GM18526 (cell line): Measurements from ENCODE around the gene ODC1.

ENCODE experiments used
- POLR2A ChIP-seq: IDR thresholded peaks from 3 replicates; pipeline ENCODE4 v1.6.1; 2011; ENCODE audit not compliant: insufficient read length; ENCODE audit errors: extremely low read depth

ODC1 gene

GRCh38 chr2:10447895-10448575 lies at the start of gene ODC1:
Gene ODC1, minus strand, starts transcription at chr2:10448327. Its CDS starts 3,295 bp downstream, at chr2:10445032.
- TF ChIP-seq POLR2A, result peak; percentile 97

DNA sequence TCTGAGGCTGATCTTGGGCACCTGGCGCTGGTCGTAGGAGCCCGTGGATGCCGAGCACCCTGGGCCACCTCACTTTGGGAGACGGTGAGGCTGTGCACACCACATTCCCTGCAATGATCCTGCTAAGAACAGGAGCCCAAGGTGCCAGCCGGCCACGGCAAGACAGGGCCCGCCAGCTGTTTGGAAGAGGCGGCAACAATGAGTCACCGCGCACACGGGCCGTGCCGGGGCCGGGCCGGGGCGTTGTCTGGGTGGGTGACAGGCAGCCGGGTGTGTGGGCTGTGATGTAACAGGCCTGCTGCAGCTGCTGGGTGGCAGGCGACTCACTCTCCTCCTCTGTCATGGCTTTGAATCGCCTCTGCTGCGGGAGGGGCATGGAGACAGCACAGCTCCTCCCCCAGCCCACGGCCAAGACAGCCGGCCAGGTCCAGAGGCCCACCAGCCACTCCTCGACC lies 49.7 kb upstream of the ODC1 start:
- TF ChIP-seq POLR2A, result no peak

- TF ChIP-seq POLR2A, result no peak
Measured at GRCh38 chr2:10495988-10496313, 47.8 kb upstream of the ODC1 start.

- no peak for TF ChIP-seq POLR2A
Measured at GRCh38 chr2:10495311-10495987, 47.3 kb upstream of the ODC1 start.

- no peak for TF ChIP-seq POLR2A
Measured at GRCh38 chr2:10494351-10495066, 46.4 kb upstream of the ODC1 start.

DNA sequence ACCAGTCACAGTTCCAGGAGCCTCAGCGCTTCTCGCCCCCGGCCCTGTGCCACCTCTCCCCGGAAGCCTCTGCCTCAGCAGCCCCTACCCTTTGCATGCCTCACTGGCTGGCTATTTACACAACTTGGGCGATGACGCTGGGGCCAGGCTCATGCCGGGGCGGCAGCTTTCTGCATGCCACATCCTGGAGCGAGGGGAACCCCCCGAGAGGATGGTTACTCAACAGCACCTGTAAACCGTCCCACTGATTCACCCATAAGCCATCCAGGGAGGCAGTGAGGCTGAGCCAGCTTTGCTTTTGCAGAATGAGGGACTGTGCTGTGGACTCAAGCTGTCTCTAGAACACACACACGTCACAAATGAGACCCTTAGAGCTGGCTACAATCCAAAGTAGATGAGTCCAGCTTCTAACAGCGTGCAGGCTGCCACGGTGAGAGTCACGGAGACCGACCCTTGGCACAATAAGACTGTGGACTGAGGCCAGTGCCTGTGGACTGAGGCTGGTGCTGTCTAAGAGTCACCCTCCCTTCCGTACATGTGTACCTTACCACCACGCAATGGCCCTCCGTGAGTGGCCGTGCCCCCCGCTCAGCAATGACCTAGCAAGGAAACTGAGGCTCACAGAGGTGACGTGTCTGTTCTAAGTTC lies 45.6 kb upstream of the ODC1 start:
- no peak for TF ChIP-seq POLR2A

GRCh38 chr2:10493075-10493633 lies 45.0 kb upstream of the ODC1 start:
- TF ChIP-seq POLR2A, result no peak

DNA sequence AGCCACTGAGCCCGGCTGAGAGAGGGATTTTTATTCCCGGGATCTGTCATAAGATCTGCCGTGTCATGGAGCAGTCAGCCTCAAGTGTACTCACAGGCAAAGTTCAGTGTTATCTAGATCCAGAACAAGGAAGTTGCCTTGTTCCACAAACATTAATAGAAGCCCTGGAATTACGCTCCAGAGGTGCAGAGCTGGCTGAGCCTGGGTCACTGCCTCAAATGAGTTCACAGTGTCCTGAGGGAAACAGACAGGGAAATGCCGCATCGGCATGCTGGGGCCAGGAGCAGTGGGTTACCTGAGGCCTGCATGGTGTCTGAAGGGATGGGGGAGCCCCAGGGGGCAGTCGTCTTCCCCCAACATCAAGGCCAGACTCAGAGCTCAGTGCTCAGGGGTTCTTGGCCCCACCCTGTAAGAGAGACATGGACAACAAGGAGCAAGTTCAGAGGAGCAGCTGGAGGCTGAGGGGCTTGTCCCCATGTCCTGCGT lies 42.7 kb upstream of the ODC1 start:
- TF ChIP-seq POLR2A, result no peak

DNA sequence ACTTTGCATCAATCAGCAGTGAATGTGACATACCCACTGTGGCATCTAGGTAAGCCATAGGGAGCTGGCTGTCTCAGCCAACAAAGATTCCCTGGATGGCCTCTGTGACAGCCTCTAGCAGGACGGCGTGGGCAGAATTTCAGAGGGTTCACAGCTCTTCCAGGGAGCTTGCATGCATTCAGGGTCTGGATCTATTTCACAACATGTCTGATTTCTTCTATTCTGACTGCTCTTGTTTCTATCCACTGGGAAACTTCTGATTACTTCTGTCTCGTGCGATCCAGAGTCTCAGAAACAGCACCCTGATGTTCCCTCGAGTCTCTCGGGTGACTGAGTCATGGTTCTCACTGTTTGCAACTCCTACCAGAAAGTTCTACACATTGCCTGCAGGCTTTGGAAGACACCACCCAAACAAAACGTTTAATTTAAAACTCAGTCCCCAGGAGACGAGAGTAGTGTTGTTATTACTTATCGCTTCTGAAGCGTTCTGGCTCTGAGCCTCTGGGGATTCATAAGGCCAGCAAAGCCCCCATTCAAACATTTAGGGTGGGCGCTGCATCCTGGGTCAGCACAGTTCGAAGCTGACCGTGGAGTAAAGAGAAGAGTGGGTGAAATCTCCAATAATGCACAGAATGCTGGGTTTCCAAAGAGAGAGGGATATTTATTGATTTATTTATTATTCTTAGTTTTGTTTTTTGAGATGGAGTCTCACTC lies 41.9 kb upstream of the ODC1 start:
- no peak for TF ChIP-seq POLR2A

GRCh38 chr2:10487081-10487740 lies 39.1 kb upstream of the ODC1 start:
- TF ChIP-seq POLR2A, result no peak

GRCh38 chr2:10486601-10487079 lies 38.5 kb upstream of the ODC1 start:
- TF ChIP-seq POLR2A, result no peak

DNA sequence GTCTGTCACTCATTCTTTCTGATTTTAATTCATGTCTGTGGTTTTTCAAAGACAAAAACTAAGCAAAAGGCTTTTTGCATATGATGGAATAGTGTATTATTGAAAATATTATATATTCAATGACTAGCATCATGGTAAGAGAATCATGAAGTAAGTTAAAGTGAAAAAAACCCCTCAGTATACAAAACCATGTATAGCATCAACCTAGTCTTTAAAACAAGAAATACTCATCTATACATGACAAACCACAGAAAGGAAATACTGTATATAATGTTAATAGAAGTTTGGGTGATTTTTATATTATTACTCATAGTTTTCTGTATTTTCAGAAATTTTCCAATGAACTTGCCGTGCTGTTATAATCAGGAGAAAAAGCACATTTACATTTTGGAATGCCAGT lies 38.0 kb upstream of the ODC1 start:
- TF ChIP-seq POLR2A, result no peak

DNA sequence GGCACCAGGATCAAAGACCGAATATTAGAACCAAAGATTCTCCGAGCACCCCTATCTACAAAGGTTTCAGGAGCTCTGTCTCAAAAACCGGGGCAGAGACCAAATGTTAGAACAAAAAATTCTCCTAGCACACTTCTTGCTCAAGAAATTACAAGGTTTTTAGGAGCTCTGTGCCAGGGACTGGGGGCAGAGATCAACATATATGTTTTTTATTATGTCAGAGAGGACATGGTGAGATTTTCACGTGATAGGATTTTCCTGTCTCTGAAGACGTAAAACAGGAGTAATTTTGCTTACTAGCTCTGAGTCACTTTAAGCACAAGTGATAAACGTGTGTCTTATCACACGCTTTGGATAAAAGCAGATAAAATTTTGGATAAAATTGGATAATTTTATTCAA lies 34.8 kb upstream of the ODC1 start:
- TF ChIP-seq POLR2A, result no peak

- TF ChIP-seq POLR2A, result no peak
Measured at GRCh38 chr2:10482460-10482859, 34.3 kb upstream of the ODC1 start.

DNA sequence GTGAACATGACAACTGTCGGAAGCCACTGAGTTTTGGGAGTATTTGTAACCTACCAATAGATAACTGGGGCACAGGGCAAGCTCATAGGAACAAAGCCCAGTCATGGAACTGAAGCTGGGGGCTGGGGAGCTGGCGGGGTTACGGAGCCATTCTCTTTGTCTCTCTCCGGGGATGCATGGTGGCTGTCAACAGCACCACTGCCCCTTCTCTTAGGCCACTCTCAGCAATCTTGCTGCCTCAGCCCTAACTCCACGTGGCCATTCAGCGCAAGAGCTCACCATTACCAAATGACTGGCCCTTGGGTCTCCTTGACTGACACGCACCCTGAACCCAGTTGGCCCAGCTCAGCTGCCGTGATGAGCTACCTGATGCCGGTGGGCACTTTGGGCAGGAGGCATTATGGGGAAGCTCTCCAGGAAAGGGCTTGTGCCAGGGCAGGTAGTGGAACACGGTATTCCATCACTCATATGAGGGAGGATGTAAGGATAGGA lies 33.6 kb upstream of the ODC1 start:
- TF ChIP-seq POLR2A, result no peak
